ENCODE measurements around the gene ATXN7. TPM values are rescaled to one million over a fixed set of nuclear protein-coding genes. Genes with fewer than 3 reads are reported as not detected.

Gene ATXN7
- total RNA-seq, 1 donor from 2014 or later = 43.2 TPM

GRCh38 chr3:63862804-63863149, 890 bp upstream of the ATXN7 start:
- peak overlapping the region; percentile 85 for H3K27ac ChIP-seq
- peak overlapping the region; percentile 85 to 95 for H3K4me3 ChIP-seq
- intact Hi-C loops (cut with DNase I) = no loop called here
- H3K27me3 ChIP-seq = no peaks in the 10 kb centered on the region
- DNase-seq (ENCODE audit: extremely low spot score in 2 of 2) = no peak
- peaks cover 40% of the 10 kb centered on the region for H3K4me1 ChIP-seq
- TF ChIP-seq, protein P1, sequence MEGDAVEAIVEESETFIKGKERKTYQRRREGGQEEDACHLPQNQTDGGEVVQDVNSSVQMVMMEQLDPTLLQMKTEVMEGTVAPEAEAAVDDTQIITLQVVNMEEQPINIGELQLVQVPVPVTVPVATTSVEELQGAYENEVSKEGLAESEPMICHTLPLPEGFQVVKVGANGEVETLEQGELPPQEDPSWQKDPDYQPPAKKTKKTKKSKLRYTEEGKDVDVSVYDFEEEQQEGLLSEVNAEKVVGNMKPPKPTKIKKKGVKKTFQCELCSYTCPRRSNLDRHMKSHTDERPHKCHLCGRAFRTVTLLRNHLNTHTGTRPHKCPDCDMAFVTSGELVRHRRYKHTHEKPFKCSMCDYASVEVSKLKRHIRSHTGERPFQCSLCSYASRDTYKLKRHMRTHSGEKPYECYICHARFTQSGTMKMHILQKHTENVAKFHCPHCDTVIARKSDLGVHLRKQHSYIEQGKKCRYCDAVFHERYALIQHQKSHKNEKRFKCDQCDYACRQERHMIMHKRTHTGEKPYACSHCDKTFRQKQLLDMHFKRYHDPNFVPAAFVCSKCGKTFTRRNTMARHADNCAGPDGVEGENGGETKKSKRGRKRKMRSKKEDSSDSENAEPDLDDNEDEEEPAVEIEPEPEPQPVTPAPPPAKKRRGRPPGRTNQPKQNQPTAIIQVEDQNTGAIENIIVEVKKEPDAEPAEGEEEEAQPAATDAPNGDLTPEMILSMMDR (IDR thresholded peaks at IDR 0.05) = no peak
- TF ChIP-seq POLR2A (IDR thresholded peaks at IDR 0.05) (no peak), POLR2AphosphoS5 (IDR thresholded peaks at IDR 0.05; ENCODE audit: insufficient read depth in 1 of 2, low read depth in 1 of 2) (no peak)
- H3K36me3 ChIP-seq = no peaks in the 10 kb centered on the region
- no peaks in the 10 kb centered on the region for H3K9me3 ChIP-seq

- TF ChIP-seq, protein P1 (IDR thresholded peaks at IDR 0.05) = no peak
- peak in 1 of 2 donors; percentile 30 for TF ChIP-seq POLR2AphosphoS5 (IDR thresholded peaks at IDR 0.05; ENCODE audit: insufficient read depth in 1 of 2, low read depth in 1 of 2)
- intact Hi-C loops (cut with DNase I) = no loop called here
- no peak for DNase-seq (ENCODE audit: extremely low spot score in 2 of 2)
- Histone ChIP-seq H3K27ac (peak overlapping the region; percentile 87), H3K4me1 (peaks cover 32% of the 10 kb centered on the region), H3K4me3 (peak overlapping the region; percentile 85 to 95), H3K27me3 (no peaks in the 10 kb centered on the region), H3K9me3 (no peaks in the 10 kb centered on the region), H3K36me3 (no peaks in the 10 kb centered on the region)
Measured at GRCh38 chr3:63864008-63864964, 619 bp downstream of the ATXN7 start.

DNA sequence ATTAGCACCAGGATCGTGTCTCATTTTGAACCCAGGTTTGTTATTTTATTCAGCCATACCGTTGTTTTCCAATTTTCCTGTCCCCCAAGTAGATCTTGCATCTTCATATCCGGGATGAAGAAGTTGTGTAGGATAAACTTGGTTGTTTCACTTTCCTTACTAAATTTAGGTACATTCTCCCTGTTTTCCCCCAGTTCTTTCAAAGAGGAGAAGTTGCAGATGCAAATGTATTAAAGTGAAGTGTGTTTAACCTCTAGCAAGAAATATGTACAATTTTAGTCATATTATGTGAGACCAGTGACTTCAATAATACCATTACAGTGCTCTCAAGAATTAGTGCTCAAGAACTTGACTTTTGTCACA, 1.3 kb downstream of the ATXN7 start:
- Histone ChIP-seq H3K4me3 (peak overlapping the region; percentile 85 to 95), H3K9me3 (no peaks in the 10 kb centered on the region), H3K4me1 (peaks cover 29% of the 10 kb centered on the region), H3K27ac (peak overlapping the region; percentile 87), H3K27me3 (no peaks in the 10 kb centered on the region), H3K36me3 (no peaks in the 10 kb centered on the region)
- TF ChIP-seq POLR2A (IDR thresholded peaks at IDR 0.05) (no peak), POLR2AphosphoS5 (IDR thresholded peaks at IDR 0.05; ENCODE audit: insufficient read depth in 1 of 2, low read depth in 1 of 2) (no peak)
- TF ChIP-seq, protein P1 (IDR thresholded peaks at IDR 0.05) = no peak
- DNase-seq (ENCODE audit: extremely low spot score in 2 of 2) = no peak
- intact Hi-C loops (cut with DNase I) = no loop called here

GRCh38 chr3:63867225-63867624, 3.6 kb downstream of the ATXN7 start:
- H3K27ac ChIP-seq = no peak overlapping the region
- no peak for DNase-seq (ENCODE audit: extremely low spot score in 2 of 2)
- no peaks in the 10 kb centered on the region for H3K9me3 ChIP-seq
- H3K27me3 ChIP-seq = no peaks in the 10 kb centered on the region
- peaks cover 24% of the 10 kb centered on the region for H3K4me1 ChIP-seq
- intact Hi-C loops (cut with DNase I) = no loop called here
- H3K36me3 ChIP-seq = no peaks in the 10 kb centered on the region
- TF ChIP-seq, protein P1 (IDR thresholded peaks at IDR 0.05) = no peak
- TF ChIP-seq POLR2AphosphoS5 (IDR thresholded peaks at IDR 0.05; ENCODE audit: insufficient read depth in 1 of 2, low read depth in 1 of 2) (no peak), POLR2A (IDR thresholded peaks at IDR 0.05) (no peak)
- no peak overlapping the region for H3K4me3 ChIP-seq
